DLD1 (cell line): ENCODE data around the gene EML6.

Experiments
- in situ Hi-C: cut with HindIII; loops from 2 replicates; pipeline ENCODE4 v1.10.0; 2017; ENCODE audit warnings: low sequenced_read_pairs

EML6 gene

DNA sequence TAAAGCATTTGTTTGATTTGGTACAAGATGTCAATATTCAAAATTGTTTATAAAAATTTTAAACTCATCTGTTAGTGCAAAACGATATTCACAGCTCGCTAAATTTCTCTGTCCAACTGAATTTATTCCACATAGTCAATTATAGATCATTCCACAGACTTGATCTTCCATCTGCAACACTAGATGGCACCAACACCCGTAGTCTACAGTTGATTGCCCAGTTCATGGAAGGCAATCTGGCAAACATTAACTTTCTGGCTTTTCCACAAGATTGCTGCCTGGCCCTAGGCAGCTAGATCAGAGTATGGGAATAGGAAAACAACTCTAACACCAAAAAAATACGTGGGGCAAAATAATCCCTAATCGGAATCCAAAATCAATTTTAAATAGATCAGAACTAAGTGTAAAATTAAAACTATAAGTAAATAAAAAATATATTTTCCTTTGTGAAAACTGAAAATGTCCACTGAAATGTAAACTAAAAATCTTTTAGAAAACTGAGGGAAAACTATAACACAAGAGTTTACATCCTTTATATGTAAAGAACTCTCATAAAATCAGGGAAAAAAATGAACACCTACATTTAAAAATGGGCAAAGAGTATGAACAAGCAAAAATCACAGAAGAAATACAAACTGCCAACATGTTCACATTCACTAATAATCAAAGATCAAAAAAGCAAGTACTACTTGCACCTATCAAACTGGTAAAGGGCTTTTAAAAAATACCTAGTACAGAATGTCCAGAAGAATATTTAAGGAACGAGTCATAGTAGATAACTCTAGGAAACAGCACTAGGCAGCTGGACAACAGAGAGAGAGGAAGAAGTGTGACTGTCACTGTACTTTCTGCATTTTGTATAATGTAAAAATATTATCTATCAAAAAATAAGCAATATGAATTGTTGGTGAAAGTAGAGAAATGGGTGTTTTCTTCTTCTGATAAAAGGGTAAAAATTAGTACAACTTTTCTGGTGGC lies 291.8 kb downstream of the EML6 start:
- in situ Hi-C loops = loop anchor here (10.0 kb wide), 1 partner anchor 160 kb away; no protein-coding TSS in a partner anchor

DNA sequence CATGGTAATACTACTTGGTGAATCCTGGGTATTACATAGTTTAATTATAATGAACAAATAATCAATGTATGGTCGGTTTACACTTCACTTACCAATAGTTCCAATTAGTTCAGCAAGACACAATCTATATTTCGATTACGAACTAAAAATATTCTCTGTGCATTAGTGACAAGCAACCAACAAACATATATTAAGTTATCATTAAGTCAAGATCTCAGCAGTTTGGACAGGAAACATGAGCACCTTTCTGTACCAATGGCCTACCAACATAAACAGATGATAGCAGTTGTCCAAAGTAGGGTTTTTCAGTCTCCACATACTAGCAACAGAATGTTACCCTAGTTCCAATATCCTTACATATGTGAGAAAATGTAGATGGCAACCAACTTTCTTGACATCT lies 294.0 kb downstream of the EML6 start:
- in situ Hi-C loops = loop anchor here (10.0 kb wide), 1 partner anchor 157 kb away; no protein-coding TSS in a partner anchor

DNA sequence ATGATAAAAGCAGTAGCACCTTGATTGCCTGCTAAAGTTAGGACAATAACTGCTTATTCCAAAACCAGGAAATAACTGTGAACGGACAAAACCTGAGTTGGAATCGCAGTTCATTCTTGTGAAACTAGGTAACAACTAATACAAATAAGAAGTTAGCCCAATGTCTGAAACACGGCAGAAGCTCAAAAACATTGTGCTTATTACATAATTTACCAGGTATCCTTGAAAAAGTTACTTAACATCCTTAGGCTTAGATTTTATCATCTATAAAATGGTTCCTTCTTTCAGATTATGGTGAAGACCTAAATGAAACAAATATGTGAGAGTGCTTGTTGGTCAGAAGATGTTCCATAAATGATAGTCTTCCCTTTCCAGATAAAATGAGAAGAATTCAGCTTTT lies 294.4 kb downstream of the EML6 start:
- in situ Hi-C loops = loop anchor here (10.0 kb wide), 1 partner anchor 157 kb away; no protein-coding TSS in a partner anchor

DNA sequence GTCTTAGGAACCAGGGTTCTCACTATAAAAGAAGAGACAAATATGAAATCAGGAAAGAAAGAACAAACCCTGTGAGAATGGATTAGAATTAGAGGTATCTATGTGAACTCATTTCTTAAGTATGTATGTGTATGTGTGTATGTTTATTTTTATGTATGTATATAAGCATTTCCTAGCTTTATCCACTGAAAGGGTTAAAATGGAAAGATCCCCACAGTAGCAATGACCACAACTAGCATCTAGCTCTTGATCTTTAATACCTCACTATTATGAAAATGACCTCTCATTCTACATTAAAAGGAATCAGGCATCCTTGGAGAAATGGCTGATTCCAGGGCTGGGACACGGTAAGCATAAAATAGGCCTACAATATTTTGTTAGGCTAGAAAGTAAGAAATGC lies 295.2 kb downstream of the EML6 start:
- in situ Hi-C loops = loop anchor here (10.0 kb wide), 1 partner anchor 156 kb away; no protein-coding TSS in a partner anchor

DNA sequence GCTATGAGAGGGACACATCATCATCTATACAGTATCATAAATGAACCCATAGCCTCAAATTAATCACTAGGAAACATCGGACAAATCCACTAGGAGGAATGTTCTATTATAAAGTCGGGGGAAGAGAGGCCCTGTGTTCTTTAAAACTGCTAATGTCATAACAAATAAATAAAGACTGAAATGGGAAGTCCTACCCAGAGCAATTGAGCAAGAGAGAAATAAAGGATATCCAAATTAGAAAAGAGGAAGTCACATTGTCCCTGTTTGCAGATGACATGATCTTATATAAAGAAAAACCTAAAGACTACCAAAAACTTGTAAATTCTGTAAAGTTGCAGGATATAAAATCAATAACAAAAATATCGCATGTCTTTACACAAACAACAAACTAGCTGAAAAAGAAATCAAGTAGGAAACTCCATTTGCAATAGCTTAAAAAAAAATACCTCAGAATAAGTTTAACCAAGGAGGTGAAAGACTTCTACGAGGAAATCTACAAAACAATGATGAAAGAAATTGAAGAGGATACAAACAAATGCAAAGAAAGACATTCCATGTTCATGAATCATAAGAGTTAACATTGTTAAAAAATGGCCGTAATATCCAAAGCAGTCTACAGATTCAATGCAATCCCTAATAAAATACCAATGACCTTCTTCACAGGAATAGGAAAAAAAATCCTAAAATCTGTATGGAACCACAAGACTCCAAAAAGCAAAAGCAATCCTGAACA lies 296.2 kb downstream of the EML6 start:
- in situ Hi-C loops = loop anchor here (10.0 kb wide), 1 partner anchor 155 kb away; no protein-coding TSS in a partner anchor
